HL-60 (cell line): ENCODE results near the gene P2RX3.

Source experiments
- GABPA ChIP-seq: IDR thresholded peaks from 2 replicates; pipeline ENCODE4 v1.6.1; 2012; ENCODE audit warnings: low read depth
- POLR2AphosphoS5 ChIP-seq: IDR thresholded peaks from 2 replicates; pipeline ENCODE4 v1.6.1; 2012; ENCODE audit warnings: low read depth
- SPI1 ChIP-seq: IDR thresholded peaks from 2 replicates; pipeline ENCODE4 v1.6.1; 2012; ENCODE audit warnings: low read depth, mild to moderate bottlenecking, borderline replicate concordance
- TF ChIP-seq, protein P1 (sequence below): IDR thresholded peaks from one replicate; pipeline ENCODE4 v1.5.1; 2011; ENCODE audit warnings: low read length, control low read depth, inconsistent platforms; ENCODE audit not compliant: insufficient read depth

DNA sequence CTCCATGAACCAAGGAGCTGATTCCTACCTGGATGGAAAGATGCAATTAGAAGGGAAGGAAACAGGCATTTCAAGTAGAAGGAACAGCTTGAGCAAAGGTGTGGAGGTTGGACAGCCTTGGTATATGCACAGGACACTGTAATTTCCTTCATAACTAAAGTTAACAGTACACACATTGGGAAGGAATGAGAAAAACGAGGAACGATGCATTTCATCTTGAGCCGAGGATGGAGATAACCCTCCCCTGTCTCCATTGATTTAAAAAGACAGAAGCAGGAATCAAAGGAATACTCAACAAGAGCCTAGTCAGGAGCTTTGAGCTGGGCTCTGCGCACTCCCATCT lies 54.6 kb downstream of the P2RX3 start:
- TF ChIP-seq, protein P1, sequence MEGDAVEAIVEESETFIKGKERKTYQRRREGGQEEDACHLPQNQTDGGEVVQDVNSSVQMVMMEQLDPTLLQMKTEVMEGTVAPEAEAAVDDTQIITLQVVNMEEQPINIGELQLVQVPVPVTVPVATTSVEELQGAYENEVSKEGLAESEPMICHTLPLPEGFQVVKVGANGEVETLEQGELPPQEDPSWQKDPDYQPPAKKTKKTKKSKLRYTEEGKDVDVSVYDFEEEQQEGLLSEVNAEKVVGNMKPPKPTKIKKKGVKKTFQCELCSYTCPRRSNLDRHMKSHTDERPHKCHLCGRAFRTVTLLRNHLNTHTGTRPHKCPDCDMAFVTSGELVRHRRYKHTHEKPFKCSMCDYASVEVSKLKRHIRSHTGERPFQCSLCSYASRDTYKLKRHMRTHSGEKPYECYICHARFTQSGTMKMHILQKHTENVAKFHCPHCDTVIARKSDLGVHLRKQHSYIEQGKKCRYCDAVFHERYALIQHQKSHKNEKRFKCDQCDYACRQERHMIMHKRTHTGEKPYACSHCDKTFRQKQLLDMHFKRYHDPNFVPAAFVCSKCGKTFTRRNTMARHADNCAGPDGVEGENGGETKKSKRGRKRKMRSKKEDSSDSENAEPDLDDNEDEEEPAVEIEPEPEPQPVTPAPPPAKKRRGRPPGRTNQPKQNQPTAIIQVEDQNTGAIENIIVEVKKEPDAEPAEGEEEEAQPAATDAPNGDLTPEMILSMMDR = no peak
- no peak for TF ChIP-seq SPI1
- TF ChIP-seq GABPA = no peak
- TF ChIP-seq POLR2AphosphoS5 = no peak
